A549 (cell line): Measurements from ENCODE around the gene DLG2.

ENCODE experiments used
- FOSB ChIP-seq: fragments of 250-450 bp; sonication (Bioruptor Pico); IDR thresholded peaks from 2 replicates; pipeline ENCODE4 v1.5.0; 2020; ENCODE audit warnings: mild to moderate bottlenecking, moderate library complexity
- HOXA7 ChIP-seq: fragments of 250-450 bp; sonication (Bioruptor Pico); IDR thresholded peaks from 2 replicates; pipeline ENCODE4 v1.5.0; 2020; ENCODE audit warnings: mild to moderate bottlenecking, moderate library complexity

DNA sequence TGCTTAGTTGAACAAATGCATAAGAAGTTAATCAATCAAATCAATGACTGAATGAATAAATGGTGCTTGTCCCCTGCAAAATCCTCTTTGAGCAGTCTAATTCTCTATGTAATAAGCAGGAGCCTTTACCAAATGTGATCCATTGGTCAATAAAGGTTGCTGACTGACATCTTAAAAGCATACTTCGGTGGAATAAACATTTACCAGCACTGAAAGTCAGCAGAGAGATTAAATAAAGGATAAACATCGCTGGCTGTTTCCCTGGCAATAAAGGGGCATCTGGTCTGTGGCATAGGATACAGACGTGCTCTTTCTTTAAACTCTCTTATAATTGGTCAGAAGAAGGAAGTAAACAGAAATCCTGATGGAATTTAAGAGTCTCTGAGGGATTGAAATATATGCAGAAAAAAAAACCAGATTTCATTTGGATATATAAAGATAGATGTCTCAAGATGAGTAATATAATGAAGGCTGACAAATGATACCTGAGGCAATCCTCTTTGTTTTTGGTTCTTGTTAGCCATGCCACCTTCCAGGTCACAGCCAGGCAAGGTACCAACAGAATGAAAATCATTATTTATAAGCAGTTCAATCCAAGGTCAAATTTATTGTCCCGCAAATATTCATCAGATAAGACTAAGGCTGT, 1762.6 kb downstream of the DLG2 start:
- TF ChIP-seq FOSB (CRISPR knock-in tag) (no peak), HOXA7 (CRISPR knock-in tag) (no peak)
